ENCODE measurements around the gene SSH2.
A peak's percentile ranks its signal among the peaks of the same experiment; 100 is the strongest.

Gene SSH2

GRCh38 chr17:29622337-29623282 is 307.4 kb downstream of the SSH2 start, which contains the start of gene CORO6:
CORO6 (minus strand) TSS chr17:29622912; CDS start chr17:29621421, 1,491 bp downstream.
- TF ChIP-seq CTCF (IDR thresholded peaks at IDR 0.05; ENCODE audit: low read length, missing control alignments): no peak
- DNase-seq (ENCODE audit: low read depth): peak; percentile 48
- peak within 1 kb of the TSS; percentile 76 for H3K4me3 ChIP-seq (replicated peaks; ENCODE audit: low read depth, low read length)

- peak overlapping the region; percentile 76 for H3K4me3 ChIP-seq (replicated peaks; ENCODE audit: low read depth, low read length)
- no peak for DNase-seq (ENCODE audit: low read depth)
- TF ChIP-seq CTCF (IDR thresholded peaks at IDR 0.05; ENCODE audit: low read length, missing control alignments): no peak
These were observed 308.3 kb downstream of the SSH2 start for GRCh38 chr17:29621751-29622194.

DNA sequence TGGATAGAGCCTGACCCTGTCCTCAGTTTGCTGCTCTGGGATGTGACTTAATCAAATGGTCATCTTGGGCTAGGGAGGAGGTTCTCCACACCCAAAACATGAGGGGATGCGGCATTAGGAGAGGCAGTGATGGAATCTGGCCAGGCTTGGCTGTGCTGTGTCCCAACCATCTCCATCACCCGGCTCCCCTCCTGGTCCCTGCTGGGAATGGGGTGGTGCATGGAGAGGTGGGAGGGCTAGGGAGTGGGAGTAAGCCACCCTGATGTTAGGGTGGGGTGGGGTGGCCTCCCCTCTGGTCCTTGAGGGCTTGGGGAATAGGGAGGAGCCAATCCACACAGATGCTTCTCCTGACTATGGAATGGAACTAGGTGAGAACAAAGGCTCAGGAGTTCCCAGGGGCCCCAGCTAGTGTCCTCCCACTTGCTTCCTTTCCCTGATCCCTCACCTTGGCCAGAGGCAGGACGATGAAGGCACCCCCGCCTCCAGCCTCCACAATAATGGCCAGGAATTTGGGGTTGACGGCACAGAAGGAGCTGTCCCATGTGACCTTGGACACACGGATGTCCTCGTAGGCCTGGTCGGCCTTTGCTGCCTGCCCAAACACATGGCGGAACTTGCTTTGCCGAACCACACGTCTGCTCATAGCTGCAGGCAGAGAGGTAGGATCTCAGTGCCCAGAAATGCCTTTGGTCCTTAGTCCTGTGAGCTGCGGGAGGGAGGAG is 309.1 kb downstream of the SSH2 start:
- no peak overlapping the region for H3K4me3 ChIP-seq (replicated peaks; ENCODE audit: low read depth, low read length)
- TF ChIP-seq CTCF (IDR thresholded peaks at IDR 0.05; ENCODE audit: low read length, missing control alignments): no peak

GRCh38 chr17:29620271-29620670 is 309.8 kb downstream of the SSH2 start:
- DNase-seq (ENCODE audit: low read depth): no peak

More for the DNA sequence above, 309.1 kb downstream of the SSH2 start:
- no peak for DNase-seq (ENCODE audit: low read depth)

GRCh38 chr17:29619251-29619650 is 310.8 kb downstream of the SSH2 start:
- DNase-seq (ENCODE audit: low read depth): peak; percentile 41
- H3K4me3 ChIP-seq (replicated peaks; ENCODE audit: low read depth, low read length): no peak overlapping the region
- TF ChIP-seq CTCF (IDR thresholded peaks at IDR 0.05; ENCODE audit: low read length, missing control alignments): peak; percentile 27

More at GRCh38 chr17:29620271-29620670, 309.8 kb downstream of the SSH2 start:
- no peak for TF ChIP-seq CTCF (IDR thresholded peaks at IDR 0.05; ENCODE audit: low read length, missing control alignments)
- no peak overlapping the region for H3K4me3 ChIP-seq (replicated peaks; ENCODE audit: low read depth, low read length)

GRCh38 chr17:29618272-29619065 is 311.6 kb downstream of the SSH2 start:
- DNase-seq (ENCODE audit: low read depth): no peak
- TF ChIP-seq CTCF (IDR thresholded peaks at IDR 0.05; ENCODE audit: low read length, missing control alignments): no peak
- no peak overlapping the region for H3K4me3 ChIP-seq (replicated peaks; ENCODE audit: low read depth, low read length)

Measured in fibroblast of pulmonary artery (primary cell).